SKM-1 treated with dmso at 0.1 percent for 144 hours (cell line): ENCODE data around the gene MSX1.

Source experiments
- DNase-seq: peaks from one replicate; lab custom pipeline; 2025; ENCODE audit not compliant: unreplicated experiment; lab: John Stamatoyannopoulos, UW

Gene MSX1

GRCh38 chr4:4868758-4869723 lies 9.6 kb downstream of the MSX1 start:
- no peak for DNase-seq

DNA sequence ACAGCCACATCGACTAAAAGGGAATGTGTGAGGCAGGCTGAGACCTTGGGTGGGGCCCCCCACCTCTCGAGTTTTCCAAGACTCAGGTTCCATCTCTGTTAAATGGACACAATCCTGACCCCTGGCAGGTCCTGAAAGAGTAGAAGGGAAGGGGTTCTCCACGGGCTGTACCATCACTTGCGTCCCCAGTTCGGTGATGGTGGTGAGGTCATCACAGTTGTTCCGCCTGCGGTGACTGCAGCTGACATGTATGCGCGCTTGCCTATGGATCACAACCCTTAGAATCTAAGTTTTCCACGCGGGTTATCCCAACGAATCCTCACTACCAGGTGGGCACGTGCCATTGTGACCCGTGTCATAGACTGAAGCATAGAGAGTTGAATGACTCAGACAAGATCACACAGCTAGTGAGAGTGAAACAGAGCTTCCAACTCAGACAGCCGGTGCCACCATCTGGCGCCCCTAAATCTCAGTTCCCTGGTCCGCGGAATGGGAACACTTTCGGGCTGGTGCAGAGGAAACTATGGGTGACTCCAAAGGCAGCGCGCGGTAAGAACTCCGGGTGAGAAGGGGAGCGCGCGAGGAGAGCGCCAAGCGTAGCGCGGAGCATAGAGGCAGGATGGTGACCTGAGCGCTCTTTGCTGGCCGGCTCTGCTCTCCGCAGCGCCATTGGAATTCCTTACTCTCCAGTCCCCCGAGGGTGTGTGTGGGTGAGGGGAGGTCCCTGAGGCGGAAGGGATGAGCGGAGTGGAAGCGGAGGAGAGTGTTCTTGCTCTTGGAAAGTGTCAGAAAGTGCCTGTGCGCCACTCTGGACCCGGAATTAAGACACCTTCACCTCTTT lies 10.5 kb downstream of the MSX1 start:
- no peak for DNase-seq

DNA sequence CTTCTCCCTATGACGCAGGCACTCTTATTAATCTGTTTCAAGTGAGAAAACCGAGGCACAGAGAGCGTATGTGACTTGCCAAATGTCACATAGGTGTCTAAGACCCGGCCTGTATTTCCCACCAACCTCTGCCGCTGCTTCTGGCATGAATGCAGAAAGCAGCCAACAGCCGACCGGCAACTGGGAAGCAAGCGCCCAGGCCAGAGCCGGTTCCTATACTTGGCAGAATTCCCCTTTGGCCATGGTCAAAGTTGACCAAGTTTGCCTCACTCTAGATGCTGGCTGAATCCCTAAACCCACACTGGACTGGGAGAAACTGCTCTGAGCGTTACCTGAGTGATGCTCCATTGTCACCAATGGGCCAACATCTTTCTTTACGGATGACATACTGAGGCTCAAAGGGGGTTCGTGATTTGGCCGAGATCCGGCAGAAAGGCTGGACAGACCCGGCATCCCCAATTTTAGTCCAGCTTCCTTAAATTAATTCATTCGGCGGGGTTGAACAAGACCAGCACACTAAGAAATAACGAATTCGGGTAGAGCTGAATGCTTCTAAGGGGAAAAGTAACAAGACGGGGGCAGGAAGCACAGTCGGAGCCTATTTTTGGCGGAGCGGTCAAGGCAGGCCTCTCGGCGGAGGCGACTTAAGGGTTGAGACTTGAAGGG lies 11.2 kb downstream of the MSX1 start:
- DNase-seq: no peak

DNA sequence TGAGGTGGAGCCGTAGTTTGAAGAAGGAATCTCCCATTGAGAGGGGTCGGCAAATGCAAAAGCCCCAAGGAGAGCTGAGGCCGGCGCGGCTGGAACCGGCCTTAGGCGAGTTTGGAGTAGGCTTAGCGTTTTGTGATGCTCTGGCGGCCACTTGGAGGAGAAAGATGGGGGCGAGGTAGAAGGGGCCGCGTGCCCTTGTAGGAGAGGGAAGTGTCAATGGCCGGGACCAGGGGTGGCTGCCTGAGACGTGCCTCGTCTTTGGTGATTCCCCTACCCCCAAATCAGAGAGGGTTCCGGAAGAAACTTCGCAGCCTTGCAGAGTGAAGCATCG lies 11.7 kb downstream of the MSX1 start:
- DNase-seq: no peak

GRCh38 chr4:4871573-4872313 lies 12.3 kb downstream of the MSX1 start:
- no peak for DNase-seq

GRCh38 chr4:4872314-4872903 lies 12.9 kb downstream of the MSX1 start:
- DNase-seq: no peak

- DNase-seq: no peak
Measured at GRCh38 chr4:4873203-4873602, 13.7 kb downstream of the MSX1 start.

- DNase-seq: no peak
Measured at GRCh38 chr4:4874254-4874653, 14.8 kb downstream of the MSX1 start.

DNA sequence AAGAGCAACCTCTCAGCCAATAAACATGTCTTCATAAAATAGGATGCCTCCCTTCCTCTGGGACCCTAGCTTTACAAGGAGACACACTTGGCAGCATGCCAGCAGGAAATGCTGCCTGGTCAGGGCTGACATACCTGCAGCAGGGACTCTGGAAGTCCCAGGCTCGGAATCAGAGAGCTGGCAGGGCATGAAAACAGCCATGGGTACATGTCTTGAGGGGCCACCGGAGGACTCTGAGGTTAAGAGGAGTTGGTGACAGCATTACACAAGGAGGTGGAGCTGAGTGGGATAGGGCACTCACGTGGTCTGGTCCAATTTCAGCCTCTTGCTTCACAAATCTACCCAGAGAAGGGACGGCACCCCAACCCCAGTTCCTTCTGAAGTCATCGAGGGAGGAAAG lies 15.7 kb downstream of the MSX1 start:
- DNase-seq: no peak

- no peak for DNase-seq
Measured at GRCh38 chr4:4875611-4876010, 16.1 kb downstream of the MSX1 start.

GRCh38 chr4:4876945-4877661 lies 17.6 kb downstream of the MSX1 start:
- DNase-seq: no peak

DNA sequence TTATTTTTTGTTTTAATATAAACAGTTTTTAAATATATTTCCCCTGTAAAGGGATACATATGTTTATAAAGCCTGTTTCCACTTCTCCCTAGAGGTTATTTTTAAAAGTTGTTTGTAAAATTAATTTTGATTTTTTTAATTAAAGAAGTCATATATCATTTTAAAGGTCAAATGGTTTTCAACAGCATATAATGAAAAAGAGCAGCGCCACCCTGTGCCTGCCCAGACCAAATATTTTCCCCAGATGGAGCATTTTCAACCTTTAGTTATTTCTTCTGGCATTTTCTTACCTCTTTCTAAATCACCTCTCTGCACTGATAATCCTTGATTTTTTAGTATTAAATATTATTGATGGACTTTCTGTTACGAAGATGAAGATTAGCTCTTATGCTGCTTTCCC lies 21.0 kb downstream of the MSX1 start:
- DNase-seq: no peak

DNA sequence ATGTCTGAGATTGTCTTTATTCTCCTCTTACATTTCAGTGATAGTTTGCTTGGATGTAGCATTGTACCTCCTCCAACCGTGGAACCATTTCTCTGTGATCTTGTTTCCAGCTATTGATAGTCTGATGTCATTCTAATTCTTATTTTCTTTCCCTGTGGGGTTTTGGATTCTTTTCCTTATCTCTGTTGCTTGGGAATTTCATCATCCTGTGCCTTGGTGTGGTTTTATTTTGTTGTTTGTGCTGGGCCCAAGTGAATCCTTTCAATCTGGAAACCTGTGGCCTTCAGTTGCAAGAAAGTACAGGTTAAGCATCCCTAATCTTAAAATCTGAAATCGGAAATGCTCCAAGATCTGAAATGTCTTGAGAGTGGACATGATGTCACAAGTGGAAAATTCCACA lies 22.0 kb downstream of the MSX1 start:
- DNase-seq: no peak

DNA sequence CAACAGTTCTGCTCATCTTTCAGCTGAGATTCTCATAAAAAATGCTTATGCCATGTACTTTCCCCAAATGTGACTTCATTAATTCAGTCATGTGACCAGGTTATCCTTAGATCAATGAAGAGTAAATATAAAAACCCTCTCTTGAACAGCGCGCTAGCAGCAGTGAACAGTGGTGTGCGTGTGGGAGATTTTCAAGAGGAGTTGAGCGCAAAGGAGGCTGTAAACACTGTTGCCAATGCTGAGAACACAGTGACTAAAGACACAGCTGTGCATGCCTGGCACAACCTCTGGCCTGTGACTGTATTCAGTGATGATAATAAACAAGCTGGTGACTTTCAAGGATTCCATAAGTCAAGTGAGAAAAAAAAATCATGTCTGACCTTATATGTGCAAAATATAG lies 25.1 kb downstream of the MSX1 start:
- DNase-seq: no peak

DNA sequence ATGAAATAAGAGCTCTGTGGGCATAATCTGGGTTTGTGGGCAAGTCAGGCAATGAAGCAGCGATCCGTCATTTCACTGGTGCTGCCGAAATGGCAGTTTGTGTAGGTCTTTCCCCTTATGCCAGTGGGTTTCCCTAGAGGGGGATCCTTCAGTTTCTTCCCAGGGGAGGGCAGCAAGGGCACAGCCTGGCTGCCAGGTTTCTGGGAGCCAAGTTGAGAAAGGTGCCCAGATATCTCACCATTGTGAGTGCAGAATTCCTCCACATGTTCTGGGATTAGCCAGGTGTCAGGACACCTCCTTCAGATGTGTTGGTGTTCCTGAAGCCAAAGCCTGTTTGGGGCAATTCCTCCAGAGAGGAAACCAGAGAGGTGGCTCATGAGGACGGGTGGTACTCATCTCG lies 28.0 kb downstream of the MSX1 start:
- no peak for DNase-seq

GRCh38 chr4:4888695-4889094 lies 29.2 kb downstream of the MSX1 start:
- no peak for DNase-seq

- DNase-seq: no peak
Measured at GRCh38 chr4:4889781-4890180, 30.3 kb downstream of the MSX1 start.

- no peak for DNase-seq
Measured at GRCh38 chr4:4890574-4891255, 31.2 kb downstream of the MSX1 start.

DNA sequence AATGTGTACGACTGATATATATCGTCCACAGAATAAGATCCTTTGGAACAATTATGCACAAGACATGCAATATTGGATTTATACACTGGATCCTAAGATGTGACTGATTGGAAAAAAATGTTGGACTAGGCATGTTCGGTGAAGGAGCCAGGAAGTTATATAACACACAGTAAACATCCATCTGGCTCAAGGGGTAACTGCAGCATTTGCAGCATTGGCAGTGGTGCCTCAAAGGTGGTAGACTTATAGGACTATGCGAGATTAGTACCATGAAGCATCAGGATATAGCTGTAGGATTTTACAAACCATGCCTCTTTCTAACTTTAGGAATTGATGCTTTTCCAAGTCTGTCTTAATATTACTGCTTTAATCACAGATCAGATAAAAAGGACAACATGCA lies 34.3 kb downstream of the MSX1 start:
- no peak for DNase-seq
